KOPT-K1 (cell line): Measurements from ENCODE around the gene ZC2HC1B.

Experiments used
- H3K27ac ChIP-seq: fragments of 200-600 bp; sonication (generic); 2 replicates; pipeline ENCODE4 v1.5.1; 2016; ENCODE audit warnings: antibody characterized with exemption, mild to moderate bottlenecking, low read depth, low read length; ENCODE audit not compliant: poor library complexity, severe bottlenecking
- H3K36me3 ChIP-seq: fragments of 200-600 bp; sonication (generic); 2 replicates; pipeline ENCODE4 v1.5.1; 2017; ENCODE audit warnings: antibody characterized with exemption, mild to moderate bottlenecking, low read length, moderate library complexity; ENCODE audit not compliant: insufficient read depth
- H3K9me3 ChIP-seq: fragments of 200-600 bp; sonication (generic); 2 replicates; pipeline ENCODE4 v1.5.1; 2017; ENCODE audit warnings: antibody characterized with exemption, low read length, mild to moderate bottlenecking; ENCODE audit not compliant: insufficient read depth, poor library complexity, severe bottlenecking

ZC2HC1B gene

DNA sequence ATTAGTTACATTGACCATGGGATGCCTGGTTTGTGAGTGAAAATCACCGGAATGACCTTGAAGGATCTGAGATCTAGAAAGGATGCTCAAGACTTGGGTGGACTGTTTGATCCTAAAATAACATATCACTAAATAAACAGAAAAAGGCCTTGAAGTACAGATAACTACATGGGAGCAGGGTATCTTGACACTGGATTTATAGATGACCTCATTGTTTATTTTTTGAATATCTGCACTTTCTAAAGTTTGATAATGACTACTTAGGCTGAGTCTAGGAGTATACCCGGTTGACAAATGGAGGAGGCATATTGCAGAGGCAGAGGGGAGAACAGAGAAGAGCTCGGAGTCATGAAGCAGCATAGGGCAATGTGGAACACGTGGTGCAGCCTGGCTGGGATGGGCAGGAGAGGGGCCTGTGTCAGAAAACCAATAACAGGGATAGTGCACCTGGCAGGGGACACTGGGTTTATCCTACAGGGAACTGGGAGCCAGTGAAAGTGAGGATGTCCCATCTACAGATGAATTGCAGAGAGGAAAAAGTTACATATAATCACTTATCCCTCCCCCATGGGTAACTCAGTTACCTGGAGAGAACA lies 93.5 kb downstream of the ZC2HC1B start:
- Histone ChIP-seq H3K9me3 (no peaks in the 10 kb centered on the region), H3K36me3 (peaks cover 3% of the 10 kb centered on the region; the same call in 1 of the 2 replicates), H3K27ac (no peak overlapping the region)

DNA sequence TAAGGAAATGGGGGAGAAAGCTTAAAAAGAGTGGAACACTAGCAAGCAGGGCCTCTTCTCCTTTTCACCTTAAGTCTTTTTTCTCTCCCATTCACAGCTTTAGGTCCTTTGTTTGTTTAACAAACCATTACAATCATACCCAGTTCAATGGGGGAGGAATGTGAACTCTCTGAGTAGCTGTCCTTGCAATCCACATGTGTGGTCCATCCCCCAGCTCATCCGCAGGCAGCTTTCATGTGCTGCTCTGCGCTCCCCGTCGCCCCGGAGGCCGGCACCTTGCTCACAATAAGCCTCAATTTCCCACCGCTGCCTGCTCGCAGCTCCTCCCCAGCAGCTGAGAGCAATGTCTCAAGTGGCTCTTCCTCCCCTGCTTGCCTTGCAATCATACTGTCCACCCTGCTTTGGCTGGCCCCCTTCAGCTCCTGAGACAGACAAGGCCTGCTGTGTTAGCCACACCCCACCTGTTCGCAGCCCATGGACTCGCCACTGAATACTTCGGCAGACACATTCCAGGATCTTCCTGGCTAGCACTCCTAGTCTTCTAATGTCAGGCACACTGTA lies 94.6 kb downstream of the ZC2HC1B start:
- H3K36me3 ChIP-seq, result peaks cover 3% of the 10 kb centered on the region; the same call in 1 of the 2 replicates
- H3K9me3 ChIP-seq, result no peaks in the 10 kb centered on the region
- no peak overlapping the region for H3K27ac ChIP-seq

DNA sequence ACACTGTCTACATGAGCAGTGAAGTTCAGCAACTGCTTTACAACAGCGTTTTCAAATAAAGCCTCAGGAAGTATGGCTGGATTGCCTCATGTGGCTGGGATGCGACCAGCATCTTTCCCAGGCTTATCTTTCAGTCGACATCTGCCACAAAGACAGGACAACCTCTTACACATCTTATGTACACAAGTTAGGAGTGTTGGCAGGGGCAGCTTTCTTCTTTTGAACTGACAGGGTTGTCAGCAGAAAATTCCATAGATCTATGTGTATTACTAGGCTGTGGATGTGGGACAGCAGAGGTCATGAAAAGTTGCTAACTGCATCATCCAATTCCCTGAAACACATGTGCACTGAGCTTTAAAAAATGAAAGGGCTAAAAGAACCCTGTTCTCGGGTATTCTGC lies 95.7 kb downstream of the ZC2HC1B start:
- Histone ChIP-seq H3K27ac (no peak overlapping the region), H3K36me3 (peaks cover 3% of the 10 kb centered on the region; the same call in 1 of the 2 replicates)

DNA sequence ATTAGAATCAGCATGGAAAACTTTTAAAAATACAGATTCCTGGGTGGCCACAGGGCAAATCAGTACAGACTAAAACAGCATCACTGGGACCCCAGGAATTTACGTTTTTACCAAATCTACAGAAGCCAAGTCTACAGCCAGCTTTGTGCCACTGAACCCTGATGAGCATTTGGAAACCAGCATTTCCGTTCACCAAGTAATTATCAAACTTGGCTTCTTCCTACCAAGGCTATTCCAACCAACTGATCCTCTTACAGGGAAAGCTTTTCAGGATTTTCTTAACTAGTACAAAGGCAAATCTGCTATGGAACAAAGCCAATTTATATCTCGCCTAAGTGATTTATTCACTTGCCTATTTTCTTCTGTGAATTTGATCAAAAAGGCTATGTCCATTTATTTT lies 96.8 kb downstream of the ZC2HC1B start:
- peaks cover 3% of the 10 kb centered on the region; the same call in 1 of the 2 replicates for H3K36me3 ChIP-seq
- H3K27ac ChIP-seq, result no peak overlapping the region
- H3K9me3 ChIP-seq, result no peaks in the 10 kb centered on the region

More for the DNA sequence above, 95.7 kb downstream of the ZC2HC1B start:
- H3K9me3 ChIP-seq, result no peaks in the 10 kb centered on the region

DNA sequence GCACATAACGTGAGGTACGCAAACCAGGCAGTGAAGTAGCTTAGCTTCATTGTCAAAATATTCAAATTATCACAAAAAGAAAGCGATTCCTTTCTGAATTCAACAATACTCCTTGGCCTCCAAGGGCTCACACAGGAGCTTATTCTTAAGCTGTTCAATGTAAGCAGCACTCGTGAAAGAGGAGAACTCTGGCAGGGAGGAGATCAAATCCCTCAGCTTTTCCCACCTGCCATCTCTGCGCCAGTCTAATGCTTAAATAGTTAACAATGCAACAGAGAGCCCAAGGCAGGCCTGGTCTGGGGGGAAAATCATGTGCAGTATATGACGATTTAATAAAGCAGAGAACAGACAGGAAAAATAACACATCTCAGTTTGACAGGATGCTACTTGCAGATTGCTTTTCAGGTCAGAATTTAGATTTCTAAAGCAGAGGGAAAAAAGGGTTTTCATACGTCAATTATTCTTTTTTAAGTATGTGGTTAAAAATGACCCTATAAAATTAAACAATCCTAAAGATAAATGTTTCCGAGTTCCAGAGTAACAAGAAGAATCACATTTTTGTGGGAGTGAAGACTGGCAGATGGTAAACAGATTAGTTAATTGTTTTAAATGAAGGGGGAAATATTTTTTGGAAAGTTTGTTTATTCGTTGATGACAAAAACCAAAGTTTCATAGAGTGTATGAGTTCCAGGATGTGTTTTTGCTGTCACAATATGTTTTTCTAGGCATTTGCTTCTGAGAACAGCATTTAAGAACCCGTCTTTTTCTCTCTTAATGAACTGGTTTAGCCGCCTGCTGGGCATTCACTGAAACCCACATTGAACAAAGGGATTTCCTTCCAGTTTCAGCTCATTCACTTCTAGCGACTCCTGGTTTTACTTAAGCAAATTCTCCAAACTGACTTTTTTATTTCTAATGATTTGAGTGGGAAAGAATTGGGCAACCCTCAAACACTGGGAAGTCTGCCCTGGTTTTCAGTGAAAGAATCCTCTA lies 97.9 kb downstream of the ZC2HC1B start:
- Histone ChIP-seq H3K9me3 (no peaks in the 10 kb centered on the region), H3K27ac (no peak overlapping the region)

DNA sequence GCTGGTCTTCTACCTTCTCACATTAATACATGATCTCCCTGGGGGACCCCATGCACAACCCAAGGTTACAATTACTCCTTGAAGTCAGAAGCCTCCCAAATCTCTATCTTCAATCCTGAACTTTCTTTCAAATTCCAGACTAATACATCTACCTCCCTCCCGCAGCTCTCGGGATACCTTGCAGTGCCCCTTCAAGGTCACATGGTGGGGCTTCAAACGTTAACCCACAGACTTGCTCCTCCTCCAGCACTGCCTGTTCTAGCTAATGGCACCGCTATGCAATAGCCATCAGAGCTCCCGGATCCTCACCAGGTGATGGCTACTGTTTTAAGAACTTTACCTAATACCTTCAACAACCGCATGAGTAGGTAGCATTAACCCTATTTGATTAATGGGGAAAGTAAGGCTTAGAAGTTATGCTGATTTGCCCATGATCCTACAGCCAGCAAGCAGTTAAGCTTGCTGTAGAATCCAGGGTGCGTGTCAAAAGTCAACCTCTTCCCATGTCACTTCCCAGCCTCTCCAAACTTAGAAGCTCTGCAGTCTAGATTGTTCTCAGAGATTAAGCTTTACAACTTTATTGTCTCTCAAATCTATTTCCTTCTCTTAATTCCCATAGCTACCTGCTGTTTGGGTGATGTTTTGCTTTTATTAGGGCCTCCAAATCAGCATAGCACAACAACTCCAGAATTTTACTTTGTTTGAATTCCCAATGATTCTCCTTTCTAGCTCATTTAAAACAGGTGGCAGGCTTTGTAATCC lies 99.1 kb downstream of the ZC2HC1B start:
- Histone ChIP-seq H3K9me3 (no peaks in the 10 kb centered on the region), H3K27ac (no peak overlapping the region), H3K36me3 (peaks cover 3% of the 10 kb centered on the region; the same call in 1 of the 2 replicates)

More for the DNA sequence above, 97.9 kb downstream of the ZC2HC1B start:
- H3K36me3 ChIP-seq, result peaks cover 3% of the 10 kb centered on the region; the same call in 1 of the 2 replicates

DNA sequence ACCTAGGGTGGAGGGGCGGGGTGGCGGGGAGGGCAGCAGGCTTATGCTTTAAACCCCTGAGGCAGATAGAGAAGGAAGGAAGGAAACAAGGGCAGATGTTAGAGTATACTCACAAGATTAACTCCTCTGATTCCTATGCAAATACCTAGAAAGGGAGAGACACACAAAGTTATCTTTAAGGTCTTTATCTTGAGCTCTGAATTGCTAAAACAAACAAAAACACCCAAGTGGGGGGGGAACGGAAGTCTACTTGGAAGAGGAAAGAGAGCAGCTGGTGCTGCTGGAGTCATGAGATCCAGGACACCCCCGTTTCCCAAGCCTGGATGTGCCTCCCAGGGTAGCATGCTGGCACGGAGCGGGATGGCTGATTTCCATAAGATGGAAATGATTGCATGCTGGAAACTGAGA lies 100.4 kb downstream of the ZC2HC1B start:
- no peak overlapping the region for H3K27ac ChIP-seq
- no peaks in the 10 kb centered on the region for H3K9me3 ChIP-seq
- peaks cover 3% of the 10 kb centered on the region; the same call in 1 of the 2 replicates for H3K36me3 ChIP-seq

DNA sequence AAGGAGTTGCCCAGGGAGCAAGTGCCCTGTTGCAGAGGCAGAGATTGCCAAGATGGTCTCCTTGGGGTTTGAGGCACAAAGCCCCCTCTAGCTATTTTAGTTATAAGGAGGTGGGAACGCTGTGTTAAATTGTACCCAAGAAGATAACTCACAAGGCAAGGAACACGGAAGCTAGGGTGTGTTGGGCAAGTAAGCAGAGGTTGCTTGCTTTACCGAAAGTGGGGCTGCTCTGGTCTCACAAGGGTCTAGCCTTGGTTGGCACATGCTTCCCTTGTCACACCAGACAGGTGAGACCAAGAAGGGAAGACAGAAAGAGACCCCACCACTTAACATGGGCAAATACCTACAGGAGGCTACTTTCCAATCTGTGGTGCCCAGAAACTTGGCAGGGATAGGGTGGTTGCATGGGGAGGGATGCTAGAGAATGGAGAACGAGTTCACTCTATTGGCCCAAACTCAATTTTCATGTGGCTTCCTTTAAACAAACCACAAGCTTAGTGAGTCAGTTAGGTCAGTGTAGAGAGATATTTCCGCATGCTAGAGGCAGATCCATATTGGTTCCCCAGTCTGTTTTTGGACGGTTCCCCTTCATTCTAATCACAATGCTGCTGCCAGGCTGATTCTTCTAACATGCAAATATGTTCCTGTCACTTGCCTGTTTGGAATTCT lies 101.4 kb downstream of the ZC2HC1B start:
- H3K36me3 ChIP-seq, result no peaks in the 10 kb centered on the region
- H3K27ac ChIP-seq, result no peak overlapping the region
- no peaks in the 10 kb centered on the region for H3K9me3 ChIP-seq

DNA sequence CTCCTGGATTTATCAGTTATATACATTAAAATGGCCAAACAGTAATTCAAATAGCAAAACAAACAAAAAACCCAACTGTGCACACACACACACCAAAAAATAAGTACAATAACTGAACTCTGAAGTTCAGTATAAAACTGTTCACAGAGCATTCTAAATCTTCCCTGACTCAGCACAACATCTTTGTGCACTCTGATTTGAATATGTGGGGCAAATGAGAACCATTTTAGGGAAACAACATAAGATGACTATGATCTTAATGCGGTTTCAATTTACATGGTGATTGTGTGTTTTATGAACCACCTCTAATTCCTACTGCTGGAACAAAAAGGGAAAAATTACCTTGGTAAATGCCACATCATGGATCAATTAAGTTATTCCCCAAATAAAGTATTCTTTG lies 102.0 kb downstream of the ZC2HC1B start:
- Histone ChIP-seq H3K9me3 (no peaks in the 10 kb centered on the region), H3K36me3 (no peaks in the 10 kb centered on the region), H3K27ac (no peak overlapping the region)

DNA sequence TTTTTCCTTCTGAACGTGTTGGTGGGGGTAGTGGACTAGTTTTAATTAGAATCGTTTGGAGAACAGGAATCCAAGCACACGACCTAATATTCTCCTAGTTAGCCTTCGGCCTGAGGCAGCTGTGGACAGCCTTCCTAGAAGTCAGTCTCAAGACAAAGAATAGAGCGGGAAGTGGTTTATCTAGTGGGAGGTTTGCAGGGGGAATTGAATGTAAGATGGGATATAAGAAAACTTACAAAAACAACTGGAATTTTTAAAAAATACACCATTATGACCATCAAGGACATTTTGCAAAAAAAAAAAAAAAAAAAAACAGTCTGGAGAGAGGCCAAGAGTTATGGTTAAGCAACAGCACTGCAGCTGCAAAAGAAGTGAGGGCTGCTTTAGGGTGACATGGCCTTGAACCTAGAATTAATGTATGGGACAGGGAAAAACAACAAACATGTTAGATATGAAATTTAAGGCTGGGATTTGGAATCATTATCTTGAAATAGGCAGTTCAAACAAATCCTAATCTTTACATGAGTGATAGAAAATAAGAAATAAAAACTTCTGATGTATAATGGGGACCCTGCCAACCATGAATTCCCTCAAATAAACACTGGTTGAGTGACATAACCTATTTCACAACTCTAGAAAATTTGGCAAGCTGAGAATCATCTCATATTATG lies 103.6 kb downstream of the ZC2HC1B start:
- H3K27ac ChIP-seq, result no peak overlapping the region
- H3K36me3 ChIP-seq, result no peaks in the 10 kb centered on the region

DNA sequence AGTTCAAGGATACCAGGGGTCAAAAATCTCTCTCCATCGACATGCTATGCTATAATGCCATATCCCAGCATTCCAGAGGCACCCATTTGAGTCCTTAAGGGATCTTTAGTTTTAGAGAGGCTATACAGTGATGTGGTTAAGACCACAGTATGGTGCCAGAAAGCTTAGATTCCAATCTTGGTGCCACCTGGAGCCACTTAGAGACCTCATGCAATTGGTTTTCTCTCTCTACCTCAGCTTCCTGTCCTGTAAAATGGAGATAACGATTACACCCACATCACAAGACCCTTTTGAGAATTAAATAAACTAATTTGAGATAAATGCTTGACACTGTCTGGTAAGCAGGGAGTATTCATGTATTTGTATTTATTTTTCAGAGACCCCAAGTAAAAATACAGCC lies 104.8 kb downstream of the ZC2HC1B start:
- Histone ChIP-seq H3K36me3 (no peaks in the 10 kb centered on the region), H3K27ac (no peak overlapping the region), H3K9me3 (no peaks in the 10 kb centered on the region)

More for the DNA sequence above, 103.6 kb downstream of the ZC2HC1B start:
- no peaks in the 10 kb centered on the region for H3K9me3 ChIP-seq

DNA sequence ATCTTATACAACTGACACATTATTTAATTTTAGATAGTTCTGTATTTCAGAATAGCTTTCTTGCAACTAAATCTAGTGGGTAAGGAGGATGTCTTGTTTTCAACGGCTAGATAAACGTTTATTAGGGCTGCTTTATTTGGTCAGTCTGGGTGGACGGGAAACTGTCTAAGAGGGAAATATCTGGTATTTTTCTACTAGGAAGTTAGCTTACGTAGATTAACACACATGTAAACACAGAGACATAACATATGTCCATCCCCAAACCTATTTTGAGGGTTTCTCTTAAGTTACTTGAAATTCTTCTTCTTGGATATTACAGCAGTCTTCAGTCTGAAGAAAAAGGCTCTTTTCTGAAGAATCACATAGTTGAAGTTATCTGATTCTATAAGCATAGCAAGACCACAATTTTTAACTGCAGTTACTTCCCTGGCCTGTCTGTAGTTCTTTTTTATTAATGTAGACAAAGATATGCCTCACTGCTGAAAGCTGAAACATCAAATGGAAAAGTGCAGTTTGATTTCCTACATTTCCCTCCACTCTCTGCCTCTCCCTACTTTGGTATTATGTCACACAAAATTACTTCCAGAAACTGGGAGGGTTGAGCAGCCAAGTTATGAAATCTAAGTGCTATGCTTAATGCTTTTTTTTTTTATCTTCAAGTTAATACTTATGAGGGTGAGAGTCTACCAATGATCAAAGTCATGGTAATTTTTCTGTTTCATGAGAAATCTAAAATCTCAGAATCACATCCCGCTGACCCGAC lies 106.4 kb downstream of the ZC2HC1B start:
- H3K9me3 ChIP-seq, result no peaks in the 10 kb centered on the region
- H3K27ac ChIP-seq, result no peak overlapping the region
- H3K36me3 ChIP-seq, result no peaks in the 10 kb centered on the region

DNA sequence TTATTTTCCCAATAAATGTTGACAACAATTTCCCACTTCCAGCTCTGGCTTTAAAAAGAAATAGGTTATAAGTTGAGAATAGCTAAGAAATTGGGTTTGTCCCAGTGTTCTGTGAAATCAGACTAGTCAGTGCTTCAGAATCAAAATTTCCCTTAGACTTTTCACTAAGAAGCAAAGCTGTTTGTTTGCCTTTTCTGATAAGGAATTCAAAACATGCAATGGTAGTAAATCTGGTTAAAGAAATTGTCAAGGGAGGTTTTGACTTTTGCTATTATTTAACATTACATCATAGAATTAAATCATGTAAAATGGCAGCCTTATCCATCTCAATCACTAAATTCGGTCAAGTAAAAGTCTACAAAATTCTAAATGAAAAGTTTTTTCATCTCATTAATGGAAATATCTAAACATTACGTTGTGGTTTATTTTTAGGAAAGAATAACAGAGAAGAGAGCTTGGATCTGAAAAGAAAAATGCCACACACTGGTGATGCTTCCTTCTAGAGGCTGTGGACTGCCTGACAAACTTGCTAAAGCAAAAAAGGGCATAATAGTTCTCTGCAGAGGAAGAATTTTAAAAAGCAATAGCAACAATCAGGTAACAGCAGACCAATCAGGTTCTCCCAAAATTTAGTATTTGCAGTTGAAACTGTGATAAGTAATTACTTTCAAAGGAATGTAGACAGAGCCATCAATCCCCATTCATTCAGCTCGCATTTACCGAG lies 107.4 kb downstream of the ZC2HC1B start:
- Histone ChIP-seq H3K27ac (no peak overlapping the region), H3K9me3 (no peaks in the 10 kb centered on the region)

More for the DNA sequence above, 107.4 kb downstream of the ZC2HC1B start:
- H3K36me3 ChIP-seq, result no peaks in the 10 kb centered on the region
